GM18870 (cell line): Measurements from ENCODE around the gene PLIN3.
A peak's percentile ranks its signal among the peaks of the same experiment; 100 is the strongest.
"Not testable (repeated sequence)": the region's sequence is repeated elsewhere in the genome, so short reads cannot be mapped to it uniquely, and the experiment has no call there.

Experiments used
- ATAC-seq: cut with Tn5 transposase; IDR thresholded peaks from one replicate; pipeline ENCODE4 v1.9.1; 2021; ENCODE audit warnings: moderate library complexity; ENCODE audit not compliant: unreplicated experiment

PLIN3 gene

DNA sequence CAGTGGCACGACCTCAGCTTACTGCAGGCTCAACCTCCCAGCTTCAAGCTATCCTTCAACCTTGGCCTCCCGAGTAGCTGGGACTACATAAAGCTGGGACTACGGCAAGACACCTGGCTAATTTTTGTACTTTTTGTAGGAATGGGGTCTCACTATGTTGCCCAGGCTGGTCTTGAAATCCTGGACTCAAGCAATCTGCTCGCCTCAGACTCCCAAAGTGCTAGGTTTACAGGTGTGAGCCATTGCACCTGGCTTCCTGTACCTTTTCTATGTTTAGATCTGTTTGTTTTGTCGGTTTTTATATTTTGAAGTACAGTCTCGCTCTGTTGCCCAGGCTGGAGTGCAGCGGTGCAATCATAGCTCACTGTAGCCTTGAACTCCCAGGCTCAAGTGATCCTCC, 18.4 kb downstream of the PLIN3 start:
- no peak for ATAC-seq

DNA sequence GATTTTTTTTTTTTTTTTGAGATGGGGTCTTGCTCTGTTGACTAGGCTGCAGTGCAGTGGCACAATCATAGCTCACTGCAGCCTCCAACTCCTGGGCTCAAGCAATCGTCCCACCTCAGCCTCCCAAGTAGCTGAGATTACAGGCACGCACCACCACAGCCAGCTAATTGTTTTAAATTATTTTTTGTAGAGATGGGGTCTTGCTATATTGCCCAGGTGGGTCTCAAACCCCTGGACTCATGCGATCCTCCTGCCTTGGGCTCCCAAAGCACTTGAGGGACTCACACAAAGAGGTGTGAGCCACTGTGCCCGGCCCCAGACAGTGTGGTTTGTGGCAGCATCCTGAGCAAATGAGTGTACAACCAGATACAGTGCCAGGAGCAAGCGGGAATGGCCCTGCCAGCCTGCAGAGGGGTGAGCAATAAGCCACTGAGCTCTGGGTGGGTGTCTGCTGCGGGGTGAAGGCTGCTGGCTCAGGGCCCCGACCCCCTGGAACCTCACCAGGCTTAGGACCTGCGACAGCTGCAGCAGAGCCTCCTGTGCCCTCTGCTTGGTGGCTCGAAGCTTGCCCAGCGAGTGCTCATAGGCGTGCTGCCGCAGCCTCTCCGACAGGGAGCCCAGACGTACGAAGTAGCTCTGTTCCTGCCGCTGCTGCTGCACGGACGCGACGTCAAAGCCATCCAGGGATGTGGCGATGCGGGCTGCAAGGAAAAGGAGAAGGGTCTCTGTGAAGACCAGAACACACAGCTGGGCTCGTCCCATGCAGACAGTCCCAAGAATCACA, 20.1 kb downstream of the PLIN3 start:
- no peak for ATAC-seq

DNA sequence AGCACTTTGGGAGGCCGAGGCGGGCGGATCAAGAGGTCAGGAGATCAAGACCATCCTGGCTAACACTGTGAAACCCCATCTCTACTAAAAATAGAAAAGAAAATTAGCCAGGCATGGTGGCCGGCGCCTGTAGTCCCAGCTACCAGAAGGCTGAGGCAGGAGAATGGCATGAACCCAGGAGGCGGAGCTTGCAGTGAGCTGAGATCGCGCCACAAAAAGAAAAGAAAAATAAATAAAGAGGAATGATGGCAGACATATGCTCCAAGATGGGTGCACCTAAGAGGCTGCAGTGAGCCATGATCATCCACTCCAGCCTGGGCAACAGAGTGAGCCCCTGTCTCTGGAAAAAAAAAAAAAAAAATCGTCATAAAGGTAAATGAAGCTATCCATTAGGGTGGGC, 21.5 kb downstream of the PLIN3 start:
- not testable (repeated sequence) for ATAC-seq

DNA sequence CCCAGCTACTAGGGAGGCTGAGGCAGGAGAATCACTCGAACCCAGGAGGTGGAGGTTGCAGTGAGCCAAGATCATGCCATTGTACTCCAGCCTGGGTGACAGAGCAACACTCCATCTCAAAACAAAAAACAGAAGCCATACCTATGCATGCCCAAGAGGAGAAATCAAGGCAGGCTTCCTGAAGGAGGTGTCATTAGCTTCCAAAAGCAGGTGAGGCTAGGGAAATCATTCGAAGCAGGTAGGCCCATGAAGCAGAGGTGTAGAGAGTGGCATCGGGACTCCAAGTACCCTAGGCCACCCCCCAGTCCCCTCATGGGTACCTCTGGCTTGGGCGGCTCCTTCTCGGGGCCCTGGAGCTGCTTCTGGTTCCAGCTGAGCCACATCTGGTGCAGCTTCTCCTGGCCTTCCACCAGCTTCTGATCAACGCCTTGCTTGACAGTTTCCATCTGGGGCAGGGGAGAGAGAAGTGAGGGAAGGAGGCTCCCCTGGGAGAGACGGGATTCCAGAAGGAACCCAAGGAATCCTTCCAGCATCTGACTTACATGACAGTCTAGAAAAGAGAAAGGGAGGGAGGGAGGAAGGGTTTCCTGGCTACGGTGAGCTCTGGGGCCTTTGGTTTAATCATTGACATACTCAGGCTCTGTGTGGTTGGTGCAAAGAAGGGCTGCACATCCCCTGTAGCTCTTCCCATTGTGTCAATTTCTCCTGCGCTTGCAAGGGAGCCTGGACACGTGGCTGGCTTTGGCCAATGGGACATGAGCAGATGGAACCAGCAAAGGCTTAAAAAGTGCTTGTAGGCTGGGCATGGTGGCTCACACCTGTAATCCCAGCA, 22.9 kb downstream of the PLIN3 start:
- ATAC-seq = no peak

DNA sequence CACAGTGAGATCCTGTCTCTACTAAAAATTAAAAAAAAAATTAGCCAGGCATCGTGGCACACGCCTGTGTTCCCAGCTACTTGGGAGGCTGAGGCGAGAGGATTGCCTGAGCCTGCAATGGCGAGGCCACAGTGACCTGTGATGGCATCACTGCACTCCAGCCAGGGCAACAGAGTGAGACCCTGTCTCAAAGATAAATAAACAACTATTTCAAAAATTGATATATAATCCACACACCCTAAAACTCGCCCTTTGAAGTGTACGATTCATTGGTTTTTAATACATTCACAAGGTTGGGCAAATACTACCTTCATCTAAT, 23.9 kb downstream of the PLIN3 start:
- ATAC-seq = no peak

DNA sequence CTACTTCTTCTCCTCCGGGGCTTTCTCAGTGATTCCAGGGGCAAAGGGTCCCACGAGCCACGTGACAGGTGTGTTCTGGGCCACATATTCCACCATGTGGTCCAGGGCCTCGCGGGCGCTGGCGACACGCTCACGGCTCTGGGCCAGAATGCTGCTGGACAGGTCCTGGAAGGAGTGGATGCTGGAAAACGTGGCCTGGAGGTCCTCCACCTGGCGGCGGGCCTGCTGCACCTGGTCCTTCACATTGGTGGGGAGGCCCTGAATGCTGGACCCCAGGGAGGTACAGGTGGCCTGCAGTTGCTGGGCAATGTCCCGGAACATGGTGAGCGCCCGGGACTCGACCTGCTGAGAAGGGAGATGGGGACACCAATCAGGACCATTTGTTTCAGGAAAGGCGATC, 28.3 kb downstream of the PLIN3 start:
- ATAC-seq = no peak

DNA sequence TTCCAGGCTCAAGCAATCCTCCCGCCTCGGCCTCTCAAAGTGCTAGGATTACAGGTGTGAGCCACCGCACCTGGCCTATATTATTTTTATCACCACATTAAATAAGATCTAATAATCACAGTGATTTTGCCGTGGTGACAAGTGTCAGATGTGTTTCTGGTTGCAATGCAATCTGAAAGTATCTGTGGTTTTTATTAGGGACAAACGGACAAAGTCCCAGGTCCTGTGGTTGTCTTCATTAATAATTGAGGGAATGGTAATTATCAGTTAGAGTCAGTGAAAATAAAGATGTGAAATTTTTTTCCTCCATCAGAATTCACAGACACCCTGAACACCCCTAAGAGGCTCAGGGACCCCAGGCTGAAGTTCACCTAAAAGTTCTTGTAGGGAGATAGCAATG, 34.7 kb downstream of the PLIN3 start:
- no peak for ATAC-seq

DNA sequence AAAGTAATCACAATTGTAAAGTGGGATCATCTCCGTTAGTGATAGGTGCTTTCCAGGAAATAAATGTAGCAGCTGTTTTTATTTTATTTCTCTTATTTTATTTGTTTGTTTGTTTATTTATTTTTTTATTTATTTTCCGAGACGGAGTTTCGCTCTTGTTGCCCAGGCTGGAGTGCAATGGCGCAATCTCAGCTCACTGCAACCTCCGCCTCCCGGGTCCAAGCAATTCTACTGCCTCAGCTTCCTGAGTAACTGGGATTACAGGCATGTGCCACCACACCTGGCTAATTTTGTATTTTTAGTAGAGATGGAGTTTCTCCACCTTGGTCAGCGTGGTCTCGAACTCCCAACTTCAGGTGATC, 35.5 kb downstream of the PLIN3 start:
- not testable (repeated sequence) for ATAC-seq

DNA sequence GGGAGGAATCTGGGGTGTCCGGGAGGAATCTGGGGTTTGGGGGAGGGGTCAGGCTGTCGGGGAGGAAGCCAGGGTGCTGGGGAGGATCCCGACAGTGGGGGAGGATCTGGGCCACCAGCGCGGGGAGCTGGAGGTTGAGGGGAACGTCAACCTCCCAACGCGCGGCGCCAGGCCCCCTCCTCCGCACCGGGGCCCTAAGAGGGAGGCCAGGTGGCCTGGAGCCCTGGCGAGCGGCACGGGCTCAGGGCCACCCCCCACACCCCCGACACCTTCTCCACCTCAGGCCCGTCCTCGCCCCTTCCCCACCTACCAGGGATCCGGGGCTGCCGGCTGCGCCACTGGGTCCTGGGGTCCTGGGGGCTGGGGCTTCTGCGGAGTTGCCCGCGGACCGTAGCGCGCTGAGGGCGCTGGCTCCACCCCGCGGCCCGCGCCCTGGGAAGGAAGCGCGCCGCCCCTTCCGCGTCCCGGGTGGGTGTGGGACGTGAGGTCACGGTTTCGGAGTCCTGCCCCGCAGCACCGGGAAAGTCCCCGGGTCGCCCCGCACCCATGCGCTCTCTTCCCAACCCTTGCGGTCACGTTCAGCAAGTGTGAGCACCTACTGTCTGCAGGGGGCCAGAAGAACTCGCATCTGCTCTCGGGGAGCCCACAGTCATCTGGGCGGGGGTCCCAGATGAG, 36.0 kb downstream of the PLIN3 start, which contains the start of gene TICAM1:
TSS of gene TICAM1 (minus strand) at position 409 of the 675 bp plus-strand sequence. CDS start 13,335 bp downstream, outside the sequence.
- peak; percentile 40 for ATAC-seq

DNA sequence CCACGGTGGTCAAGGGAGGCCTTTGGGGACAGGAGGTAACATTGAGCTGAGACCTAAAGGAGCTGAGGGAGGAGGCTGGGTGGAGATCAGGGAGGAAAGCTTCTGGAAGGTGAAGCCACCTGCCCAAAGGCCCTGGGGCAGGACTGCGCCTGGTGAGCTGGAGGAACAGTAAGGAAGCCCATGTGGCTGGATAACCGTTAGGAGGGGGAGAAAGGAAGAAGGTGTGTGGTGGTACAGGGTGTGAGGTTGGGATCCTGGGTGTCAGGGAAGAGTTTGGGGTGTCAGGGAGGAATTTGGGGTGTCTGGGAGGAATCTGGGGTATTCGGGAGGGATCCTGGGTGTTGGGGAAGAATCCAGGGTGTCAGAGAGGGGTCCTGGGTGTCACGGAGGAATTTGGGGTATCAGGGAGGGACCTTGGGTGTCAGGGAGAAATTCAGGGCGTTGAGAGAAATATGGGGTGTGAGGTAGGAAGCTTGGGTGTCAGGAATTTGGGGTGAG, 36.6 kb downstream of the PLIN3 start:
- ATAC-seq = no peak

DNA sequence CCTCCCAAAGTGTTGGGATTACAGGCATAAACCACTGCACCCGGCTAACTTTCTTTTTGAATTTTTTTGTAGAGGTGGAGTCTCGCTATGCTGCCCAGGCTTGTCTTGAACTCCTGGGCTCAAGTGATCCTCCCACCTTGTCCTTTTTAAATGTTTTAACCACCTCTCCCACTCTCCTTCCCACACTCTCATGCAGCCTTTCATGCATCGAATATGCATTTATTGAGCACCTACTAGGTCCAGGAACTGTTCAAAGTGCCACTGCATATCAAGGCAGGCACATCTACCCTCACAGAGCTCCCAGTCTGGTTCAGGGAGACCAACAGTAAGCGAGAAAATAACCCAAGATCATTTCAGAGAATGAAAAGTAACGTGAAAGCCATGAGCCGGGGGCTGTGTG, 37.1 kb downstream of the PLIN3 start:
- ATAC-seq = no peak

DNA sequence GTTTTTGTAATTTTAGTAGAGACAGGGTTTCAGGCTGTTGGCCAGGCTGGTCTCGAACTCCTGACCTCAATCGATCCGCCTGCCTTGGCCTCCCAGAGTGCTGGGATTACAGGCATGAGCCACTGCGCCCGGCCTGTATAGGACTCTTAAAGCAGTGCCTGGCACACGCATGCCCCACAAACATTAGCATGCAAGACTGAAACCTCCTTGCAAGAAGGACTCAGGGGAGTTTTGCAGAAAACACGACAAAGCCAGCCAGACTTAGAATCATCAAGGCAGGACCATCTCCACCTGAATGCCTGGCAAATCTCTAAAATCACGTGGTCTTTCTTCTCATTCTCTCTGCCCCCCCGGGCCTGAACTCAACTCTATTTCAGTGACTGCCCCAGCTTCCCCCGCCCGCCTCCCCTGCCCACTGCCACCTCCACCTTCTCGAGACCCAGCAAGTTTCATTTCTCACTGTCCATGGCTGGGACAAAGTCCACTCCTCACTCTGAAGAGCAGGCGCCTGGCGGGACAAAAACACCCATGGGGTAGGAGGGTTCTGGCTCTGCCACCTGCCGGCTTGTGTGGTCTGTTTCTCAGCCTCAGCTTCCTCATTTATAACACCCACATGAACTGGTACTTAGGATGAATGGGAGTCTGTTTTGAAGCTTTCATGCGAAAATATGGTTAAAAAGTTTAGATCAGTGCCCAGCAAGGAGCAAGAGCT, 38.3 kb downstream of the PLIN3 start:
- no peak for ATAC-seq

DNA sequence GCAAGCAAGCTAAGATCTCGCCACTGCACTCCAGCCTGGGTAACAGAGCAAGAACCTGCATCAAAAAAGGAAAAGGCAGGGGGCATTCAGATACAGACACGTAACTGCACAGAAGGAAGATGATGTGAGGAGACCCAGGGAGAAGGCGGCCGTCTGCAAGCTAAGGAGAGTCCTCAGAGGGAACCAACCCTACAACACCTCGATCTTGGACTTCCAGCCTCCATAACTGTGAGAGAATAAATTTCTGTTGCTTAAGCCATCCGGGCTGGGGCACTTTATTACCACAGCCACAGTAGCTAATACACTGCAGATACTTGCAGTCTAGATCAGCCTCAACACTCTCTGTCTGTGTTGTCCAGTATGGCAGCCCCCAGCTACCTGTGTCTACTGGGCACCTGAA, 43.9 kb downstream of the PLIN3 start:
- no peak for ATAC-seq

DNA sequence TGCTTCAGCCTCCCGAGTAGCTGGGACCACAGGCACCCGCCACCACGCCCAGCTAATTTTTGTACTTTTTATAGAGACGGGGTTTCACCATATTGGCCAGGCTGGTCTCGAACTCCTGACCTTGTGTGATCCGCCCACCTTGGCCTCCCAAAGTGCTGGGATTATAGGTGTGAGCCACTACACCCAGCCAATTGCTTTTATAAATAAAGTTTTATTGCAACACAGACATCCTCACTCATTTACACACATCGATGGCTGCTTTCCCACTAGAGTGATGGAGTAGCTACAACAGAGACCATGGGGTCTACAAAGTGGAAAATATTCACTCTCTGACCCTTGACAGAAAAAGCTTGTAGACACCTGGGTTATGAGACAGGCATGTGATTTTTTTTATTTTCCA, 45.1 kb downstream of the PLIN3 start:
- ATAC-seq = not testable (repeated sequence)

DNA sequence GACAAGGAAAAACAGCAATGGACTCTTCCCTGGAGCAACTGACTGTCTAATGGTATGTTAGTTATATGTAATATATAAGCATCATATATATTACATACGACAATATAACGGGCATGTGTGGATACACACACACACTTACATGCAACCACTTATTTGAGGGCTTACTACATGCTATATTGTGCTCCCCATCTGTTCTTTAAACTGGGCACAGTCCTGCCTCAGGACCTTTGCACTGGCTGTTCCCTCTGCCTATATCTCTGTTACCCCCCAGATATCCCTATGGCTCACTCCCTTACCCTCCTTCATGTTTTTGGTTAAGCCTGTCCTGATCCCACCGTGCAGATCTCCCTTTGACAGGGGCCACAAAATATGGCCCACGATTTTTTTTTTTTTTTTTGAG, 46.2 kb downstream of the PLIN3 start:
- no peak for ATAC-seq

DNA sequence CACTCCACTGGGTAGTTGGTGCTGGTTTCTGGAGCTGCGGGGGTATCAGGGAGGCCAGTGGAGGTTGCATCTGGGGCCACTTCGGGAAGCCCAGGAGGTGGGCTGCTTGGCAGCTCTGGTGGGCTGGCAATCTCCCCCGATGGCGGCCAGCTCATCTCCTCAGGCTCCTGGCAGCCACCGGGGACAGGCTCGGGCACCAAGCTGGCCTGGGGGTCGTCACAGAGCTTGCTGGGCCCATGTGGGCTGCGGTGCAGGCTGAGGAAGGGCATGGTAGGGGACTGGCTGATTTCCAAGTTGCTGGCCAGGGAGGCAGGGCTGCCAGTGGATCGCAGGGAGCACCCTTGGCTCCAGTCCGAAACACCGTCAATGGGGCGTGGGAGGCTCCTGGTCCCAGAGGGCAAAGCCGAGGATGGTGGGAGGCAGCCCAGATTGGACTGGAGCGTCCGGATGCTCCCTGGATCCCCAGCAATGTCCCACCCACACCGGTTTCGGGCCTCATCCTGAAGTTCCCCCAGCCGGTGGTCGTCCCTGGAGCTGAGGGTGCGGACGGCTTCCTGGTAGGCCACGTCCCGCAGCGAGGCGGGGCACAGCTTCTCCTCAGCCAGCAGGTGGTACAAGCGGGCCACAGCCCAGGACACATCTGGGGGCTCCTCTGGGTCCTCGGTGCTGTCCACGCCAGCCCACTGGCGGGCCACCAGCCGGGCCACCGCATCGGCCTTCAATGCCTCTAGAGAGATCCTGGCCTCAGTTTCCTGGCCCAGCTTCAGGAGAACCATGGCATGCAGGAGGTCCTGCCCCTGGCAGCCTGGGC, 49.8 kb downstream of the PLIN3 start:
- no peak for ATAC-seq

DNA sequence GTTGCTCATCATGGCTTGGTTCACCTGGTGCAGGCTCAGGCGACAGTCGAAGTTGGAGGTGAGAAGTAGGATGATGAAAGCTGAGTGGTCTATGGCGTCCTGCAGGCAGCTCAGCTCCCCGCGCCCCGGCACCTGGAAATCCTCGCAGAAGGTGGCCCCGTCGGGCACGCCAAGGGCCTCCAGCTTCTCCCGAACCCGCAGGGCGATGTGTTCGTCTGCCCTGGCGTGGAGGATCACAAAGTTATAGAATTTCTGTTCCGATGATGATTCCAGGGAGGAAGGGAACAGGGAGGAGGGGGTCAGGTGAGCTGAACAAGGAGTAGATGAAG, 50.6 kb downstream of the PLIN3 start:
- ATAC-seq = no peak

DNA sequence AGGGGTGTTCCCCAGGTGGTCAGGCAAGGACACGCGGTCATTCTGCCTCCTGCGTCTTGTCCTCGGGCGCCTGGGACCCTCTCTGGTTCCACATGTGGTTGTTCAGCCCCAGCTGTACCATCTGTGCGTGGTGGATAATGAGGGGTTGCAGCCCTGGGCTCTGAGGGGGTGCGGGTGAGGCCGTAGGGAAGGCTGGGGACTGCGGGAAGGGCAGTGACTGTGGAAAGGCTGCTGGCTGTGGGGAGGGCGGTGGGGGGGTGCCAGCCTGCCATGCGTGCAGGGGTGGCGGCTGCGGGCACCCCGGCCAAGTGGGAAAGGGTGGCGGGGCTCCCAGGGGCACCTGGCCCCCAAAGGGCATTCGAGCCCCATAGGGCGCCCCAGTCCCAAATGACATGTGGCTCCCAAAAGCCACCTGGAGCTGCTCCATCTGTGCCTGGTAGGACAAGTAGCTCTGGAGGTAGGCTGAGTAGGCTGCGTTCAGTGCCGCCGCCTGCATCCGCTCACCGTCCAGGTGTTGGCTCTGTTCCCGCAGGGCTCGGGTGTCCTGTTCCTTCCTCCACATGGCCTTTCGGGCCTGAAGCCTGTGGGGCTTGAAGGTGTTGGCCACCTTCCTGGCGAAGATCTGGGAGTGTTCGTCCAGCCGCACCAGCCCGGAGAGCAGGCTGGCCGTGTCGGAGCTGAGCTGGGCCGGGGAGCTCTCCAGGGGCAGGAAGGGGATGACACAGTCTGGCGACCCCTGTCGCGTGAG, 51.1 kb downstream of the PLIN3 start:
- no peak for ATAC-seq

DNA sequence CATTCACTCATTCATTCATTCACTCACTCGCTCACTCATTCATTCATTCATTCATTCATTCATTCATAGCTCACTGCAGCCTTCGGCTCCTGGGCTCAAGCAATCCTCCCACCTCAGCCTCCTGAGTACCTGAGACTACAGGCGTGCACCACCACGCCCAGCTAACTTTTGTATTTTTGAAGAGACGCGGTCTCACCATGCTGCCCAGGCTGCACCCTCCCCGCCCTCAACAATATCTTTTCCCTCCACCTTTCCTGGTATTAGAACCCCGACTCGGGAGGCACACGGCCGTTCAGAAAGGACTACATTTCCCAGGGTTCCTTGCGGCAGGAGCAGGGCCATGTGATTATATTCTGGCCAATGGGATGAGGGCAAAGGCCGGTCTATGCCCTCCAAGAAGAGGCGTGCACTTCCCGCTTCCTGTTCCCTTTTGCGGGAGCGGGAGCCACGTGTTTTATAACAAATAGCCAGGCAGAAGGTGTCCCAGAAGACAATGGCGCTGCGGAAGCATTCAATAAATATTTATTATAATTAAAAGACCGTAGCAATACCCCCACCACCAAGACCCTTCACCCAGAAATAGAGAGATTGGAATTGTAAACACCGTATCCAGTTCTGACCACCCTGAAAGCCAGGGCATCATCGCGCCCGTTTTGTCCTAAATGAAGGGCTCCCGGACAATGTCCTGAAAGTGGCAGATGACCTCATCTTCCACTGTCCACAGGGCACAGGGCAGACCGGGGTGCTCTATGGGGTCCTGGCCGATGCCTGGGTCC, 51.9 kb downstream of the PLIN3 start:
- no peak for ATAC-seq
